B cell (primary cell): Measurements from ENCODE around the gene RPL23. TPM values are rescaled to one million over a fixed set of nuclear protein-coding genes. Genes with fewer than 3 reads are reported as not detected.
"Not testable (repeated sequence)": the region's sequence is repeated elsewhere in the genome, so short reads cannot be mapped to it uniquely, and the experiment has no call there.

Source experiments
- ATAC-seq: fragments of 200-7000 bp; cut with Tn5 transposase; one replicate; pipeline ENCODE4 v1.10.0; 2021; ENCODE audit warnings: low read depth, mild to moderate bottlenecking, moderate number of reproducible peaks, moderate library complexity
- CTCF ChIA-PET: fragments of 350-600 bp; sonication (Branson Sonifier 250); formaldehyde crosslinking; loops from one replicate; lab custom pipeline; 2021; ENCODE audit warnings: antibody characterized with exemption, inconsistent platforms; lab: Charles Lee
- POLR2A ChIA-PET: fragments of 350-600 bp; sonication (Branson Sonifier 250); formaldehyde crosslinking; loops from one replicate; lab custom pipeline; 2021; ENCODE audit warnings: antibody characterized with exemption; lab: Charles Lee
- DNase-seq: peaks from one replicate; pipeline ENCODE4 v3.0.0; 2013
- H2AFZ ChIP-seq: 2 replicates; pipeline ENCODE4 v1.6.1; 2012; ENCODE audit warnings: mild to moderate bottlenecking, low read depth, low read length; ENCODE audit not compliant: insufficient read depth, poor library complexity, severe bottlenecking
- H3K27ac ChIP-seq, 2 donors: 1 replicate in 1 of 2; 2 replicates in 1 of 2; pipeline ENCODE4 v1.5.1; 2012 to 2013; ENCODE audit warnings: low read length in 2 of 2, mild to moderate bottlenecking in 2 of 2, moderate library complexity in 1 of 2
- H3K27me3 ChIP-seq, 4 experiments: fragments of 200-600 bp in 1 of 4; sonication (generic) in 1 of 4; replicated peaks in 1 of 4; 1 replicate in 2 of 4; 2 replicates in 2 of 4; pipeline versions ENCODE4 v1.6.1 to v1.7.0; 2013 to 2016; ENCODE audit warnings: low read length in 3 of 4, mild to moderate bottlenecking in 2 of 4, mixed read lengths in 1 of 4, moderate library complexity in 1 of 4; ENCODE audit not compliant: insufficient read depth in 4 of 4, control insufficient read depth in 3 of 4; ENCODE audit errors: control extremely low read depth in 1 of 4
- H3K36me3 ChIP-seq, 2 experiments: replicated peaks in 1 of 2; 1 replicate in 1 of 2; 2 replicates in 1 of 2; pipeline versions ENCODE4 v1.6.1 to v1.7.1; 2013; ENCODE audit warnings: low read length in 1 of 2; ENCODE audit not compliant: insufficient read depth in 2 of 2, control insufficient read depth in 1 of 2; ENCODE audit errors: control extremely low read depth in 1 of 2, extremely low read depth in 1 of 2
- H3K4me1 ChIP-seq, 2 donors: fragments of 200-600 bp in 1 of 2; sonication (generic) in 1 of 2; 1 replicate in 1 of 2; 2 replicates in 1 of 2; pipeline versions ENCODE4 v1.5.1 to v1.6.1; 2013 to 2017; ENCODE audit warnings: low read length in 2 of 2; ENCODE audit not compliant: control insufficient read depth in 2 of 2, insufficient read depth in 2 of 2
- H3K4me2 ChIP-seq: replicated peaks from 2 replicates; pipeline ENCODE3; 2012; ENCODE audit warnings: mild to moderate bottlenecking, low read depth, low read length; ENCODE audit not compliant: poor library complexity, severe bottlenecking
- H3K4me3 ChIP-seq, 5 experiments: fragments of 200-600 bp in 1 of 5; sonication (generic) in 1 of 5; 1 replicate in 3 of 5; 2 replicates in 2 of 5; pipeline versions ENCODE4 v1.5.1 to v1.7.0; 2011 to 2016; ENCODE audit warnings: low read length in 4 of 5, mild to moderate bottlenecking in 4 of 5, low read depth in 2 of 5, control low read depth in 1 of 5, moderate library complexity in 1 of 5; ENCODE audit not compliant: insufficient read depth in 1 of 5; ENCODE audit errors: control extremely low read depth in 1 of 5, extremely low read depth in 1 of 5
- H3K79me2 ChIP-seq: fragments of 200-600 bp; sonication (generic); one replicate; pipeline ENCODE4 v1.6.0; 2016; ENCODE audit warnings: low read length; ENCODE audit not compliant: control insufficient read depth, insufficient read depth
- H3K9ac ChIP-seq: fragments of 200-600 bp; sonication (generic); 2 replicates; pipeline ENCODE4 v1.6.1; 2017; ENCODE audit warnings: mild to moderate bottlenecking, low read length, moderate library complexity
- H3K9me3 ChIP-seq, 3 donors: one replicate each; pipeline versions ENCODE4 v1.6.1 to v1.7.1; 2013; ENCODE audit warnings: low read length in 2 of 3; ENCODE audit not compliant: control insufficient read depth in 2 of 3, insufficient read depth in 1 of 3; ENCODE audit errors: control extremely low read depth in 1 of 3
- H4K20me1 ChIP-seq: 2 replicates; pipeline ENCODE4 v1.6.0; 2012; ENCODE audit warnings: mild to moderate bottlenecking, low read length; ENCODE audit not compliant: insufficient read depth, control insufficient read depth, poor library complexity, severe bottlenecking
- H3K27ac Mint-ChIP-seq: one replicate; pipeline ENCODE4 v1.8.0; 2021; ENCODE audit warnings: mixed read lengths
- H3K27me3 Mint-ChIP-seq: one replicate; pipeline ENCODE4 v1.8.0; 2021; ENCODE audit warnings: mixed read lengths
- H3K4me1 Mint-ChIP-seq: one replicate; pipeline ENCODE4 v1.8.0; 2021; ENCODE audit warnings: mixed read lengths
- H3K4me3 Mint-ChIP-seq: one replicate; pipeline ENCODE4 v1.8.0; 2021; ENCODE audit warnings: mixed read lengths
- H3K9me3 Mint-ChIP-seq: one replicate; pipeline ENCODE4 v1.8.0; 2022; ENCODE audit warnings: mixed read lengths; ENCODE audit not compliant: insufficient read depth
- CTCF ChIP-seq: fragments of 200-600 bp; IDR thresholded peaks from one replicate; pipeline ENCODE4 v1.8.0; 2022; ENCODE audit warnings: antibody characterized with exemption, mild to moderate bottlenecking
- EZH2 ChIP-seq: IDR thresholded peaks from 2 replicates; pipeline ENCODE4 v1.6.1; 2012; ENCODE audit warnings: borderline replicate concordance, low read depth, mild to moderate bottlenecking, moderate library complexity, low read length; ENCODE audit not compliant: insufficient read depth, poor library complexity, severe bottlenecking
- WGBS: methylation state at CpG from one replicate; pipeline ENCODE4 v1.1.5; 2013; ENCODE audit warnings: missing lambda C conversion rate; ENCODE audit not compliant: insufficient coverage; 5-methylcytosine and 5-hydroxymethylcytosine counted together
- intact Hi-C: fragments of 100-400 bp; cut with micrococcal nuclease; formaldehyde crosslinking; loops from one replicate; pipeline ENCODE4 v1.10.0; 2022
- polyA plus RNA-seq: library from polyadenylated mRNA; depleted of rRNA; stranded (reverse); fragments of >200 nt; gene quantifications from 2 replicates; pipeline ENCODE4 v1.2.3, GENCODE V29; 2012
- total RNA-seq, 2 donors: library from RNA; stranded (reverse); fragments of 120-200 nt in 1 of 2; gene quantifications; 1 replicate in 1 of 2; 2 replicates in 1 of 2; pipeline versions ENCODE4 v1.2.3 to v1.2.4, GENCODE V29; 2013 to 2022

Gene RPL23
- total and polyA plus RNA-seq, 2 donors (not counting 1 experiment from before 2014, with no cell fraction given), result 1,753 to 2,282 TPM

- H3K4me3 ChIP-seq, result no peak overlapping the region
- peaks cover 17 to 26% of the 10 kb centered on the region in 2 donors for H3K4me1 ChIP-seq
- Mint-ChIP-seq H3K4me1 (peaks cover 29% of the 10 kb centered on the region), H3K27me3 (no peaks in the 10 kb centered on the region), H3K4me3 (no peak overlapping the region), H3K27ac (no peak overlapping the region), H3K9me3 (no peaks in the 10 kb centered on the region)
- TF ChIP-seq EZH2, result no peak
- no peak for TF ChIP-seq CTCF
- no peak overlapping the region for H3K27ac ChIP-seq
- intact Hi-C loops, result no loop called here
- H2AFZ ChIP-seq, result no peak overlapping the region
- no peak overlapping the region for H3K9ac ChIP-seq
- POLR2A ChIA-PET, result no interaction called here
- CTCF ChIA-PET, result interaction anchor here (0.7 kb wide), 1 partner anchor 318 kb away, joined by 3 read pairs; no protein-coding TSS in a partner anchor
- DNase-seq, result no peak
- 69% methylated on average over 3 of the region's 5 CpGs for WGBS
- H4K20me1 ChIP-seq, result no peaks in the 10 kb centered on the region
- no peak overlapping the region for H3K4me2 ChIP-seq
- no peaks in the 10 kb centered on the region for H3K9me3 ChIP-seq
- peaks cover 18% of the 10 kb centered on the region for H3K79me2 ChIP-seq
- no peaks in the 10 kb centered on the region for H3K27me3 ChIP-seq
- ATAC-seq, result no peak
- peaks cover 0 to 5% of the 10 kb centered on the region in 2 experiments for H3K36me3 ChIP-seq
Observed at GRCh38 chr17:38857271-38857670, 3.8 kb upstream of the RPL23 start.

GRCh38 chr17:38855101-38855714 lies 1.7 kb upstream of the RPL23 start:
- intact Hi-C loops, result not testable (repeated sequence)

More at GRCh38 chr17:38855101-38855714, 1.7 kb upstream of the RPL23 start:
- not testable (repeated sequence) for H3K9me3 Mint-ChIP-seq, H3K27me3 Mint-ChIP-seq, H2AFZ ChIP-seq, H3K4me3 ChIP-seq, H3K4me2 ChIP-seq, H3K9me3 ChIP-seq, ATAC-seq, DNase-seq, H3K9ac ChIP-seq, H3K27me3 ChIP-seq, H3K27ac ChIP-seq
- Histone ChIP-seq H4K20me1 (peaks cover 15% of the 10 kb centered on the region), H3K36me3 (peaks cover 8 to 26% of the 10 kb centered on the region in 2 experiments), H3K4me1 (peaks cover 23 to 27% of the 10 kb centered on the region in 2 donors), H3K79me2 (peaks cover 20% of the 10 kb centered on the region)
- ChIA-PET CTCF (interaction anchor here (0.9 to 3.1 kb wide), 3 partner anchors 14 to 297 kb away, joined by 4 to 50 read pairs (median 4); partner anchors contain the start of gene LASP1), POLR2A (interaction anchor here (1.7 to 2.6 kb wide), 2 partner anchors 8 to 14 kb away, joined by 11 to 91 read pairs; partner anchors contain the start of gene LASP1)
- peak overlapping the region; percentile 16 for H3K4me3 Mint-ChIP-seq
- peak overlapping the region; percentile 20 for H3K27ac Mint-ChIP-seq
- WGBS, result 95% methylated on average over 28 of the region's 28 CpGs
- H3K4me1 Mint-ChIP-seq, result peaks cover 41% of the 10 kb centered on the region
